ENCODE data around the gene GPATCH2.
"Not testable (repeated sequence)": the region's sequence is repeated elsewhere in the genome, so short reads cannot be mapped to it uniquely, and the experiment has no call there.

Gene GPATCH2

GRCh38 chr1:217523921-217524320 is 107.0 kb downstream of the GPATCH2 start:
- DNase-seq = not testable (repeated sequence)

DNA sequence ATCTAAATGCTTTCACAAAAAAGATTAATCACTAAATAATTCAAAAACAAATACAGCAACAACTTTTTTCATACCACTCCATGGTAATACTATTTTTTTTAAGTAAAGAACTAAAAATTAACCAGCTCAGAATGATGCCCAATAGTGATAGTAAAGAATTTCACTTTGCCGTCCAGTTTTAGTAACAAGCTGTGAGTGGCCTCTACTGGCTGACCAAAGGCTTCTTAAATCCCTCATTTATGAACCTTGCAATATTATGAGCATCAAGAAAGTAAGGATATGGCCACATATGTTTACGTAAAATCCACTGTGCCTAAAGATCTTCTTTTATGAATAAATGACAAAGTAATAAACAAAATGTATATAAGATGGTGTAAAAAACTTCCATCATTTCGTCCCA is 108.6 kb downstream of the GPATCH2 start:
- no peak for DNase-seq

DNA sequence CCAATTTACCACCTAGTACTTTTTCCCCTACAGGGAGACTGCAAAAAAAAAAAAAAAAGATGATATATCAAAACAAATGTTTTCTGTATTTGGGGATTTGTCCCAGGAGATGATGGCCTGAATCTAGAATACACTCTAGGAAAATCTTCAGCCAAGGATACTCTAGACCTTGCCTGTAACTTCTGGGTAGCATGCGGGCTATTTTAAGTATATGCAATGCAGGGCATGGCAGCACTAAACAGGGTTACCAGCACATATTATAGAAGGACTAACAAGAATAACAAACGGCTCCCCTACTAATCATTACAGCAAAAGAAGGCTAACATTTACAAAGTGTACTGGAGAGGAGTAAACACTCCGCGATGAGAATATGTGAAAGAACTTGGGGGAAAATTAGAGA is 109.6 kb downstream of the GPATCH2 start:
- no peak for DNase-seq

DNA sequence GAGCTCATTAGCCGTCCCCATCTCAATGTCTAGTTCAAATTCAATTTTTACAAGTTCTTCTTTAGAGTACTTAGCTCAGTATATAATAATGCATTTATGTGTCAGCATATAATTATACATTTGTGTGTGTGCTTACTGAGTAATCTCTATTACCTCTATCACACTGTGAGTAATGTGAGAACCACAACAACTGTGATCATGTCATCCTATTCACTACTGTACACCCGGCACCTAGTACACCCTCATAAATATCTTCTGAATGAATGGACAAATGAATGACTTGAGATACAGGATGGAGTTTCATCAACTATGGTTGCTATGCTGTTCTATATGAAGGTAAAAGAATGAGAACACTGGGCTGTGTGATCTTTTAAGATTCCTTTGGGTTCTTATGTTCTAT is 124.0 kb downstream of the GPATCH2 start:
- no peak for DNase-seq

GRCh38 chr1:217498209-217498608 is 132.7 kb downstream of the GPATCH2 start:
- no peak for DNase-seq

DNA sequence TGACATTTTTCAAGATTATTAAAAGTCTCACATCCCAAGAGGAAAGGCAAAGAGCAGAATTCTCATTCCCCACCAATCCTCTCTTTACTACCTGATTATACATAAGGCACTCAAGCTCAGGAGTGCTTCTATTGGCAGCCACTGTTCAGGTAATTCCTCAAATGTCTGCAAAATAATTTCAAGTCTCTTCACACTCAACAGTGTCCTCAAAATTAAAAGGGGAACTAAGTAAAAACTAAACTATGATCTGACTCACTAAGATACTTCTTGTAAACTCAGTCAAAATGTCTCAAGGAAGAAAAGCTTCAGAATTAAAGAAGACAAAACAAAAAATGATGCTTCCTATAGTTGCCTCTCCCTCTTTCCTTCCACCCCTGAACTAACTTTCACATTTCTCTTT is 135.6 kb downstream of the GPATCH2 start:
- no peak for DNase-seq

- DNase-seq = no peak
Observed at GRCh38 chr1:217494767-217495166, 136.1 kb downstream of the GPATCH2 start.

DNA sequence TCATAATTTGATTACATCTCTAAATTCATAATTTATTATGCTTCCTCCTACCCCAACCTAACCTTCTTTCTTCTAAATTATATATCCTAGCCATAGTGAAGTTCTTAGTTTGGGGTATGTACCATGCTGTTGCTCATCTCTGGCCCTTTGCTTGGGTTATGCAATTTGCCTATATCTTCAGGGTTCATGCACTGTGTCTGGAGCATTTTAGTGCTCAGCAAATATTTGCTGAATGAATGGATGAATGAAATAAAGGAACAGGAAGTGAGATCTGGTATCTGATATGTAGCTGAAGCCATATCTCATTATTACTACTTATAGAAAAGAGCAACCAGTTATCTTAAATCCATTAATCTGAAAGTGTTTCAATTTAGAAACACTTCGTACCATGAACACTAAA is 137.6 kb downstream of the GPATCH2 start:
- DNase-seq = no peak

- DNase-seq = no peak
Observed at GRCh38 chr1:217484871-217485270, 146.0 kb downstream of the GPATCH2 start.

- no peak for DNase-seq
Observed at GRCh38 chr1:217482356-217483102, 148.4 kb downstream of the GPATCH2 start.

GRCh38 chr1:217478450-217478849 is 152.4 kb downstream of the GPATCH2 start:
- no peak for DNase-seq

DNA sequence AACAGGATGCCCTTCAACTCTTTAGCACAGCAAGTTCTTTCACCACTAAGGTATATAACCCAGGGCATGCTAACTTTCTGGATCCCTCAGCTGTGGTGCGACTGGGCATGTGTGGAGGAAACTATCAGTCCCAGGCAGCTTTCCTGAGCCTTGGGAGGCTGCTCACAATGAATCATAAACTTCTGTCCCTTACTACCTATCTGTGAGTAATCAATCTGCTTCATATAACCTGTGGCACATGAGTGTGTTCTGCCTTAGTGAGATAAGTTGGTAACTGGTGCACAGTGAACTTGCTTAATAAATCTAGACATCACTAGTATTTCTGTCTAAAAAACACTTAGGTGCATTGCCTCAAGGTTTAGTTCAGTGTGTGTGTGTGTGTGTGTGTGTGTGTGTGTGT is 158.0 kb downstream of the GPATCH2 start:
- DNase-seq = no peak

GRCh38 chr1:217471403-217471802 is 159.5 kb downstream of the GPATCH2 start:
- no peak for DNase-seq

DNA sequence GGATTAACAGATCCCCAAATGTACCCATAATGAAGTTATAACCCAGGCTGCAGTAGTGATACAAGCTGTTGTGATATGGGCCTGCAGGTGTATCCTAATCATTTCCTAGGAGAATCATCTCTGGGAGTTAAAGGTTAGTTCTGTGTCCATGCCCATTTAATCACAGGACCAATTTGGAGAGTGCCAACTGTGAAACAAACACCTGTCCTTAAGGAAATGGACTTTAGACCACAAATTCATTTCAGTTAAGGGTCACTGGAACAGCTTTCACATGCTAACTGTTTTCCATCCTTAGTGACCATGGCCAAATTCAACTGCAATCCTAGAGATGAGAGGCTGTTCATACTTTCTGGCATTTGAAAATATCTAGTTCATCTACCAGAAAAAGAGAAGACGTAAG is 160.9 kb downstream of the GPATCH2 start:
- no peak for DNase-seq

DNA sequence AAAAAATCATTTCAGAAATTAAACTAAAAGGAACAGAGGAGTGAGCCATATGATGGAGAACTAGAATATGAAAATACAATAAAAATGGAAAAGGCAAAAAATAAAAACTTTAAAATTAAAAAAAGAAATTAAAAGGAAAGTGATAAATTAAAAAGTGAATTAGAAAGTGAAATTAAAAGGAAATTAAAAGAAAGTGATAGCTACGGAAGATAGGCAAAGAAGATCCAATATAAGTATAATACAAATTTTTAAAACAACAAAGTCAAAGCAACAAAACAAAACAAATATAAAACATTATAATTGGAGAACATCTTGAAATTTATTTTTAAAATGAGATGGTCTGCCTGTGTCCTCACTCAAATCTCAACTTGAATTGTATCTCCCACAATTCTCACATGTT is 165.8 kb downstream of the GPATCH2 start:
- no peak for DNase-seq

- DNase-seq = no peak
Observed at GRCh38 chr1:217462666-217463065, 168.2 kb downstream of the GPATCH2 start.

DNA sequence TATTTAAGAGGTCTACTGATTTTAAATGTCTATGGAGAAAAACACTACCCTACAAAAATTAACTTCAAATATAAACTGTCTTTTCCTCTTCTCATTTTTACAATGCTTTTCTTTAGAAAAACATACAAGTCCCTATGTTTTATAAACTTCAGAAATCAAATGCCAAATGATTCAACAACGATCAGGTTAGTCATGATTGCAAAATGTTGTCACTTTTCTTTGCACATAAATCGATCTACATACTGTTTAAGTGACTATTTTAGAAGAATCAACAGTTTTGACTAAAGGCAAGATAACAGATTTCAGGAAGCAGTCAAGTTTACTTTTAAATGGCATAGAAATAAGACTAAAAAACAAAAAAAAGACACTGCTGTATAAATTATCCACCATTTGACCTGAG is 168.7 kb downstream of the GPATCH2 start:
- DNase-seq = no peak

- no peak for DNase-seq
Observed at GRCh38 chr1:217457016-217457415, 173.9 kb downstream of the GPATCH2 start.

DNA sequence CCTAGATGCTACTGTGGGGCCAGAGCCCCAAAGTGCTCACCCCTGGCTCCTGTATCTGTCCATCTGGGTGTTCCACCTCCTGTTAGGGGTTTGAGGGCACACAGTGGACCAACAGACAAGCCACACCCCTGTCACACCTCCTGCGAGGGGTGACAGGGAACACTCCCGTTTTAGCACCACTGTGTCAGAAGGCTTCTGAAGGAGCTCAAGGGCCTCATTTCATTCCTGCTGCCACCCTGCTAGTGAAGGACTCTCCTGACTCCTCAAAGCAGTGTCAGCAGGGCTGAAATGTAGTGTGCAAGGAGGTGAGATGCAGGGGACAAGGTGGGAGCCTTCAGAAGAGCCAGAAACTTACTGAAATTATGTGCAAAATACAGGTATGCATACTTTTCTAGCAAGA is 174.6 kb downstream of the GPATCH2 start:
- no peak for DNase-seq

- no peak for DNase-seq
Observed at GRCh38 chr1:217453816-217454215, 177.1 kb downstream of the GPATCH2 start.

DNA sequence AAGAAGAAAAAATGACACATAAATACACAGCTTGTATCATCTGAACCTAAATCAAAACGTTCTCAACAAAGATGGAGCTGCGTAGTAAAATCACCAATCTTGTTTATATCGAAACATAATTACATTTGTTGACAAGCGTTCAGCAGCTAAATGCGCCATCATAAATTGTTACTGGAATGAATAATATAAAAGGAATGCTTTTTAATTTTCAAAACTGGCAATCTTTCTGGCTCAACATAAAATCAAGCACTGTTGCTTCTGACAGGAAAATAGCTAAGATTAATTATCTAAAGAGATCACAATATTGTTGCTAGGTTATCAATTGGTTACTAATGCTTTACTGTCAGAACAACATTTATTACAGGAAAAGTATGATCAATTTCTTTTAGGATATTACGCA is 181.5 kb downstream of the GPATCH2 start:
- DNase-seq = no peak

GRCh38 chr1:217443845-217444244 is 187.0 kb downstream of the GPATCH2 start:
- DNase-seq = no peak

GRCh38 chr1:217437376-217437775 is 193.5 kb downstream of the GPATCH2 start:
- no peak for DNase-seq

- no peak for DNase-seq
Observed at GRCh38 chr1:217435204-217435603, 195.7 kb downstream of the GPATCH2 start.

DNA sequence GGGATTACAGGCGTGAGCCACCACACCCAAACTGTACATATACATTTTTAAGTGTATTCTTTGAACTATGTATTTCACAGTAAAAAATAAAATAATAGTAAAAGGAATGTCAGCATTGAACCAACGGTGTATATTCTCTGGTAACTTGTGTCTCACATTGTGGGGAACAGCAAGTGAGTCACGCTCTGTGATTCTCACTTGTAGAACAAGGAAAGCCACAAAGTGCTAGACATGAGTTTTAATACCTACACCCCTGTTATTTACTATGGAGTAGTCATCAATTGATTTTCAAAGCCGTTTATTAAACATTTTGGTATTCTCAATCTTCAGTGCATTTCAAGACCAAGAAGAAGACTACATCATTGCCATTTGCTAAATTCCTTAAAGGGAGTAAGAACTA is 197.2 kb downstream of the GPATCH2 start:
- DNase-seq = no peak

Data from NCI-H510A (cell line).